Fibroblast of lung (primary cell): ENCODE measurements around the gene ASPHD2. TPM values are rescaled to one million over a fixed set of nuclear protein-coding genes. Genes with fewer than 3 reads are reported as not detected.

Source experiments
- DNase-seq, 2 donors: peaks; one replicate each; pipeline versions ENCODE4 v3.0.0 to v3.0.0-alpha.2; 2010; ENCODE audit warnings: low read depth in 2 of 2
- H2AFZ ChIP-seq: 2 replicates; pipeline ENCODE4 v1.5.1; 2012; ENCODE audit warnings: low read length, control low read depth, inconsistent platforms
- H3K27ac ChIP-seq: 2 replicates; pipeline ENCODE4 v1.5.1; 2011; ENCODE audit warnings: low read length, control low read depth; ENCODE audit not compliant: insufficient read depth
- H3K27me3 ChIP-seq: 2 replicates; pipeline ENCODE4 v1.5.1; 2011; ENCODE audit warnings: mild to moderate bottlenecking, low read length; ENCODE audit not compliant: control insufficient read depth, insufficient read depth
- H3K36me3 ChIP-seq: 2 replicates; pipeline ENCODE4 v1.5.1; 2011; ENCODE audit warnings: low read length; ENCODE audit not compliant: control insufficient read depth, insufficient read depth
- H3K4me1 ChIP-seq: 2 replicates; pipeline ENCODE4 v1.5.1; 2011; ENCODE audit warnings: low read length; ENCODE audit not compliant: control insufficient read depth, insufficient read depth; ENCODE audit errors: extremely low read depth
- H3K4me2 ChIP-seq: 2 replicates; pipeline ENCODE4 v1.5.1; 2011; ENCODE audit warnings: low read length, control low read depth; ENCODE audit not compliant: insufficient read depth; ENCODE audit errors: extremely low read depth
- H3K4me3 ChIP-seq, 4 experiments: fragments of 200-600 bp in 1 of 4; sonication (generic) in 1 of 4; replicated peaks in 1 of 4; 2 replicates each; pipeline ENCODE4 v1.5.1; 2011 to 2016; ENCODE audit warnings: low read length in 4 of 4, low read depth in 3 of 4, mild to moderate bottlenecking in 3 of 4, control low read depth in 2 of 4, inconsistent platforms in 1 of 4, mixed read lengths in 1 of 4; ENCODE audit not compliant: insufficient read depth in 1 of 4; ENCODE audit errors: control extremely low read depth in 1 of 4
- H3K79me2 ChIP-seq: 2 replicates; pipeline ENCODE4 v1.5.1; 2012; ENCODE audit warnings: mild to moderate bottlenecking, low read length, inconsistent platforms; ENCODE audit not compliant: control insufficient read depth, insufficient read depth
- H3K9ac ChIP-seq: 2 replicates; pipeline ENCODE4 v1.5.1; 2011; ENCODE audit warnings: mild to moderate bottlenecking, low read length, control low read depth; ENCODE audit not compliant: insufficient read depth
- H3K9me3 ChIP-seq: 2 replicates; pipeline ENCODE4 v1.5.1; 2012; ENCODE audit warnings: low read depth, low read length; ENCODE audit not compliant: control insufficient read depth, insufficient read depth
- H4K20me1 ChIP-seq: 2 replicates; pipeline ENCODE4 v1.5.1; 2011; ENCODE audit warnings: low read length; ENCODE audit not compliant: control insufficient read depth, insufficient read depth; ENCODE audit errors: extremely low read depth
- EZH2 ChIP-seq: IDR thresholded peaks from 2 replicates; pipeline ENCODE4 v1.5.1; 2012; ENCODE audit warnings: low read length, control low read depth, mild to moderate bottlenecking; ENCODE audit errors: missing control alignments
- polyA plus RNA-seq, 2 donors: library from polyadenylated mRNA; depleted of rRNA in 1 of 2; stranded (reverse) in 1 of 2; unstranded in 1 of 2; fragments of >200 nt; gene quantifications; 2 replicates each; pipeline ENCODE4 v1.2.1, GENCODE V29; 2011 to 2012; ENCODE audit warnings: missing spikeins in 1 of 2
- total RNA-seq: library from RNA; depleted of rRNA; stranded (reverse); fragments of >200 nt; gene quantifications from 2 replicates; pipeline ENCODE4 v1.2.1, GENCODE V29; 2014
- TF ChIP-seq, protein P1 (sequence below), 2 donors: IDR thresholded peaks in 1 of 2; conservative IDR thresholded peaks in 1 of 2; 1 replicate in 1 of 2; 2 replicates in 1 of 2; pipeline ENCODE4 v1.5.1; 2011 to 2012; ENCODE audit warnings: low read length in 2 of 2, control low read depth in 1 of 2, inconsistent platforms in 1 of 2, low read depth in 1 of 2, mild to moderate bottlenecking in 1 of 2

ASPHD2 gene
- total and polyA plus RNA-seq, 2 donors (not counting 1 experiment from before 2014, with no cell fraction given), result 0.42 to 1.7 TPM

GRCh38 chr22:26430600-26430999, 1.5 kb downstream of the ASPHD2 start:
- Histone ChIP-seq H3K4me3 (no peak overlapping the region), H3K79me2 (no peaks in the 10 kb centered on the region), H3K9ac (no peak overlapping the region), H3K27me3 (peaks cover 6% of the 10 kb centered on the region), H3K4me1 (no peaks in the 10 kb centered on the region), H3K27ac (no peak overlapping the region), H4K20me1 (no peaks in the 10 kb centered on the region), H3K36me3 (no peaks in the 10 kb centered on the region), H3K4me2 (no peak overlapping the region), H2AFZ (no peak overlapping the region), H3K9me3 (no peaks in the 10 kb centered on the region)
- no peak for TF ChIP-seq EZH2
- TF ChIP-seq, protein P1, sequence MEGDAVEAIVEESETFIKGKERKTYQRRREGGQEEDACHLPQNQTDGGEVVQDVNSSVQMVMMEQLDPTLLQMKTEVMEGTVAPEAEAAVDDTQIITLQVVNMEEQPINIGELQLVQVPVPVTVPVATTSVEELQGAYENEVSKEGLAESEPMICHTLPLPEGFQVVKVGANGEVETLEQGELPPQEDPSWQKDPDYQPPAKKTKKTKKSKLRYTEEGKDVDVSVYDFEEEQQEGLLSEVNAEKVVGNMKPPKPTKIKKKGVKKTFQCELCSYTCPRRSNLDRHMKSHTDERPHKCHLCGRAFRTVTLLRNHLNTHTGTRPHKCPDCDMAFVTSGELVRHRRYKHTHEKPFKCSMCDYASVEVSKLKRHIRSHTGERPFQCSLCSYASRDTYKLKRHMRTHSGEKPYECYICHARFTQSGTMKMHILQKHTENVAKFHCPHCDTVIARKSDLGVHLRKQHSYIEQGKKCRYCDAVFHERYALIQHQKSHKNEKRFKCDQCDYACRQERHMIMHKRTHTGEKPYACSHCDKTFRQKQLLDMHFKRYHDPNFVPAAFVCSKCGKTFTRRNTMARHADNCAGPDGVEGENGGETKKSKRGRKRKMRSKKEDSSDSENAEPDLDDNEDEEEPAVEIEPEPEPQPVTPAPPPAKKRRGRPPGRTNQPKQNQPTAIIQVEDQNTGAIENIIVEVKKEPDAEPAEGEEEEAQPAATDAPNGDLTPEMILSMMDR (conservative IDR thresholded peaks at IDR 0.05 in 1 of 2, IDR thresholded peaks at IDR 0.05 in 1 of 2; ENCODE audit: low read depth in 1 of 2, low read length in 2 of 2), result no peak
- DNase-seq, result no peak

DNA sequence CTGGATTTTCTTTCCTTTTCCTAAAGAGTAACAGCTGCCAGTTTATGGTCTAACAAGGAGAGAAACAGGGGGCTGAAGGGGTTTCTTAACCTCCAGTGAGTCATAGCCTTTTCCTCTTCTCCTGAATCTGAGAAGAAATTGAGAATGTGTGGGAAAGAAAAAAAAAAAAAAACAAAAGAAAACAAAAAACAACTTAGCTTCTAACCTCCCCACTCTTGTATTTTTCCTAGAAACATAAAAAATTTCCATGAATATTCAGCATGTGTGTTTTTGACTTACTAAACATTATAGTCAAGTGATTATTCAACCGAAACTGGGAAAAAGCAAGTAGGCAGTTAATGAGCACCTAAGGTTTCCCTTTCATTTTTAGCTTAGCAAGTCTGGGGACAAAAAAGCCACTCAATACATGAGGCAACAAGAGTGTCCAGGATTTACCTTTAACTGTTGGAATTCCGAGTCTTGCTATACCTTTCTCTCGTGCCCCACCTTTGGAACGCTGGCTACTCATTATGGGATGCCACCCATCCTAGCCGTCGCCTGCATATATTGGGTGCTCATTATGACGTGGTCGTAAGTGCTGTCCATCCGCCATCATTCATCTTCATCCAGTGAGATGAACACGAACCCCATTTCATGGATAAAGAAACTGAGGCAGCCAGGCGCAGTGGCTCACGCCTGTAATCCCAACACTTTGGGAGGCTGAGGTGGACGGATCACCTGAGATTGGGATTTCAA, 2.4 kb downstream of the ASPHD2 start:
- Histone ChIP-seq H3K4me3 (no peak overlapping the region), H3K9me3 (no peaks in the 10 kb centered on the region), H3K36me3 (no peaks in the 10 kb centered on the region), H3K4me2 (no peak overlapping the region), H4K20me1 (no peaks in the 10 kb centered on the region), H3K9ac (no peak overlapping the region), H3K27me3 (peaks cover 6% of the 10 kb centered on the region), H2AFZ (no peak overlapping the region), H3K27ac (no peak overlapping the region), H3K4me1 (no peaks in the 10 kb centered on the region), H3K79me2 (no peaks in the 10 kb centered on the region)
- TF ChIP-seq, protein P1 (conservative IDR thresholded peaks at IDR 0.05 in 1 of 2, IDR thresholded peaks at IDR 0.05 in 1 of 2; ENCODE audit: low read depth in 1 of 2, low read length in 2 of 2), result no peak
- DNase-seq, result no peak

GRCh38 chr22:26432619-26433311, 3.7 kb downstream of the ASPHD2 start:
- H3K9ac ChIP-seq, result no peak overlapping the region
- peaks cover 6% of the 10 kb centered on the region for H3K27me3 ChIP-seq

More at GRCh38 chr22:26432619-26433311, 3.7 kb downstream of the ASPHD2 start:
- H3K4me2 ChIP-seq, result no peak overlapping the region
- H3K4me1 ChIP-seq, result no peaks in the 10 kb centered on the region
- no peaks in the 10 kb centered on the region for H3K9me3 ChIP-seq
- no peak for DNase-seq
- H3K36me3 ChIP-seq, result no peaks in the 10 kb centered on the region
- H3K27ac ChIP-seq, result no peak overlapping the region
- no peaks in the 10 kb centered on the region for H3K79me2 ChIP-seq
- H2AFZ ChIP-seq, result no peak overlapping the region
- TF ChIP-seq EZH2, result no peak
- TF ChIP-seq, protein P1 (conservative IDR thresholded peaks at IDR 0.05 in 1 of 2, IDR thresholded peaks at IDR 0.05 in 1 of 2; ENCODE audit: low read depth in 1 of 2, low read length in 2 of 2), result no peak
- H4K20me1 ChIP-seq, result no peaks in the 10 kb centered on the region
- no peak overlapping the region for H3K4me3 ChIP-seq
